HFFc6 (cell line): ENCODE data around the gene ECT2. TPM values are rescaled to one million over a fixed set of nuclear protein-coding genes. Genes with fewer than 3 reads are reported as not detected.
"Not testable (repeated sequence)": the region's sequence is repeated elsewhere in the genome, so short reads cannot be mapped to it uniquely, and the experiment has no call there.

Experiments
- DNase-seq: peaks from one replicate; pipeline ENCODE4 v3.0.0-alpha.2; 2018
- H3K27ac Mint-ChIP-seq: 2 replicates; pipeline ENCODE4 v1.8.0; 2020; ENCODE audit warnings: mild to moderate bottlenecking, mixed read lengths
- H3K27me3 Mint-ChIP-seq: 2 replicates; pipeline ENCODE4 v1.8.0; 2021; ENCODE audit warnings: mild to moderate bottlenecking, moderate library complexity, mixed read lengths; ENCODE audit not compliant: insufficient read depth
- H3K36me3 Mint-ChIP-seq: 2 replicates; pipeline ENCODE4 v1.8.0; 2021; ENCODE audit warnings: low read depth, mixed read lengths
- H3K4me1 Mint-ChIP-seq: 2 replicates; pipeline ENCODE4 v1.8.0; 2020; ENCODE audit warnings: low read depth, mixed read lengths
- H3K4me3 Mint-ChIP-seq: 2 replicates; pipeline ENCODE4 v1.8.0; 2020; ENCODE audit warnings: mild to moderate bottlenecking, moderate library complexity, mixed read lengths
- H3K9me3 Mint-ChIP-seq: 2 replicates; pipeline ENCODE4 v1.8.0; 2020; ENCODE audit warnings: mild to moderate bottlenecking, mixed read lengths
- CTCF ChIP-seq: fragments of 200-600 bp; sonication (generic); IDR thresholded peaks from 2 replicates; pipeline ENCODE4 v1.5.0; 2021; ENCODE audit warnings: antibody characterized with exemption, mild to moderate bottlenecking
- total RNA-seq, 6 experiments: library from RNA; stranded (reverse); fragmentation: NEBNext Ultra II Directional; extraction: Animal tissue kit (Norgen Biotek cat#: 25700); gene quantifications; 2 replicates in 1 of 6; 3 replicates in 5 of 6; pipeline ENCODE4 v1.2.3, GENCODE V29; 2021

Gene ECT2
- total RNA-seq, 6 experiments from 2014 or later: 29.1 to 62.4 (median 50.6) TPM

- Mint-ChIP-seq H3K9me3 (no peaks in the 10 kb centered on the region), H3K27ac (no peak overlapping the region; the same call in 1 of the 2 replicates), H3K36me3 (peaks cover 11% of the 10 kb centered on the region), H3K27me3 (peaks cover 2% of the 10 kb centered on the region; the same call in 1 of the 2 replicates), H3K4me1 (no peaks in the 10 kb centered on the region; the same call in 1 of the 2 replicates), H3K4me3 (no peak overlapping the region)
- no peak for TF ChIP-seq CTCF
- no peak for DNase-seq
Observed at GRCh38 chr3:172816281-172816680, 65.8 kb downstream of the ECT2 start.

- H3K36me3 Mint-ChIP-seq: peaks cover 16% of the 10 kb centered on the region
- no peak for DNase-seq
- H3K4me1 Mint-ChIP-seq: no peaks in the 10 kb centered on the region; the same call in 1 of the 2 replicates
- H3K4me3 Mint-ChIP-seq: no peak overlapping the region
- H3K27me3 Mint-ChIP-seq: peaks cover 2% of the 10 kb centered on the region; the same call in 1 of the 2 replicates
- no peaks in the 10 kb centered on the region for H3K9me3 Mint-ChIP-seq
- no peak for TF ChIP-seq CTCF
- no peak overlapping the region for H3K27ac Mint-ChIP-seq
Observed at GRCh38 chr3:172816968-172817367, 66.4 kb downstream of the ECT2 start.

- peaks cover 46% of the 10 kb centered on the region for H3K36me3 Mint-ChIP-seq
- H3K4me1 Mint-ChIP-seq: no peaks in the 10 kb centered on the region; the same call in 1 of the 2 replicates
Observed at GRCh38 chr3:172820492-172820891, 70.0 kb downstream of the ECT2 start.

GRCh38 chr3:172824229-172824628, 73.7 kb downstream of the ECT2 start:
- TF ChIP-seq CTCF: no peak
- no peak for DNase-seq
- Mint-ChIP-seq H3K4me3 (no peak overlapping the region), H3K36me3 (peaks cover 58% of the 10 kb centered on the region), H3K9me3 (no peaks in the 10 kb centered on the region; the same call in 1 of the 2 replicates), H3K27me3 (no peaks in the 10 kb centered on the region), H3K4me1 (no peaks in the 10 kb centered on the region), H3K27ac (no peak overlapping the region)

More at GRCh38 chr3:172820492-172820891, 70.0 kb downstream of the ECT2 start:
- TF ChIP-seq CTCF: no peak
- Mint-ChIP-seq H3K27me3 (no peaks in the 10 kb centered on the region), H3K9me3 (no peaks in the 10 kb centered on the region; the same call in 1 of the 2 replicates), H3K27ac (no peak overlapping the region), H3K4me3 (no peak overlapping the region)
- DNase-seq: no peak

GRCh38 chr3:172827231-172827630, 76.7 kb downstream of the ECT2 start:
- not testable (repeated sequence) for H3K27me3 Mint-ChIP-seq, DNase-seq, H3K4me3 Mint-ChIP-seq, H3K9me3 Mint-ChIP-seq, H3K4me1 Mint-ChIP-seq, H3K27ac Mint-ChIP-seq
- H3K36me3 Mint-ChIP-seq: peaks cover 40% of the 10 kb centered on the region

GRCh38 chr3:172832983-172833382, 82.5 kb downstream of the ECT2 start:
- H3K4me1 Mint-ChIP-seq: no peaks in the 10 kb centered on the region
- H3K9me3 Mint-ChIP-seq: no peaks in the 10 kb centered on the region
- no peak overlapping the region for H3K4me3 Mint-ChIP-seq
- no peak for TF ChIP-seq CTCF
- H3K27ac Mint-ChIP-seq: no peak overlapping the region
- no peaks in the 10 kb centered on the region for H3K36me3 Mint-ChIP-seq
- DNase-seq: no peak
- peaks cover 4% of the 10 kb centered on the region; the same call in 1 of the 2 replicates for H3K27me3 Mint-ChIP-seq
